Activated naive CD8-positive, alpha-beta T cell treated with anti-CD3 and anti-CD28 coated beads for 36 hours (primary cell): Measurements from ENCODE around the gene TOMM40. TPM values are rescaled to one million over a fixed set of nuclear protein-coding genes. Genes with fewer than 3 reads are reported as not detected.

Source experiments
- total RNA-seq, 2 experiments: library from RNA; stranded (reverse); gene quantifications; one replicate each; pipeline ENCODE4 v1.2.3, GENCODE V29; 2021

TOMM40 gene
- total RNA-seq, 2 experiments from 2014 or later = 235 to 236 TPM

Other genes starting within 250 kb of the TOMM40 start
- gene PVR, start 247.3 kb upstream of the TOMM40 start, total RNA-seq = 10 to 100 TPM; 14.5 TPM
- gene CEACAM19, start 219.8 kb upstream of the TOMM40 start, total RNA-seq = 1 to 10 TPM in 1 of 2 experiments, under 1 TPM in 1; 0.62 to 1.4 TPM
- gene CEACAM16, start 192.1 kb upstream of the TOMM40 start, total RNA-seq = not detected
- 10 to 100 TPM; 19.0 to 23.8 TPM for gene BCL3, start 142.5 kb upstream of the TOMM40 start, total RNA-seq
- gene CBLC, start 113.4 kb upstream of the TOMM40 start, total RNA-seq = not detected
- gene BCAM, start 82.2 kb upstream of the TOMM40 start, total RNA-seq = not detected
- gene NECTIN2, start 45.0 kb upstream of the TOMM40 start, total RNA-seq = under 1 TPM; 0.43 to 0.60 TPM
- gene APOE, start 14.5 kb downstream of the TOMM40 start, total RNA-seq = under 1 TPM; 0.46 to 0.62 TPM
- gene APOC1, start 23.4 kb downstream of the TOMM40 start, total RNA-seq = 1 to 10 TPM; 1.5 to 3.0 TPM
- not detected for gene APOC4, start 51.0 kb downstream of the TOMM40 start, total RNA-seq
- not detected for gene APOC2, start 54.8 kb downstream of the TOMM40 start, total RNA-seq
- gene CLPTM1, start 64.1 kb downstream of the TOMM40 start, total RNA-seq = 10 to 100 TPM; 54.2 to 57.2 TPM
- gene RELB, start 110.2 kb downstream of the TOMM40 start, total RNA-seq = 10 to 100 TPM; 45.5 to 45.8 TPM
- 10 to 100 TPM; 89.9 to 94.2 TPM for gene CLASRP, start 147.8 kb downstream of the TOMM40 start, total RNA-seq
- 1 to 10 TPM; 5.4 to 6.3 TPM for gene ZNF296, start 185.2 kb downstream of the TOMM40 start, total RNA-seq
- 10 to 100 TPM; 53.6 to 58.2 TPM for gene GEMIN7, start 188.0 kb downstream of the TOMM40 start, total RNA-seq
- 10 to 100 TPM; 13.3 to 15.3 TPM for gene PPP1R37, start 201.9 kb downstream of the TOMM40 start, total RNA-seq